Testis (tissue), 3 donors: ENCODE results near the gene LSP1. TPM values are rescaled to one million over a fixed set of nuclear protein-coding genes. Genes with fewer than 3 reads are reported as not detected.

Experiments
- DNase-seq: peaks from one replicate; pipeline ENCODE4 v3.0.0-alpha.2; 2019
- H3K27ac ChIP-seq, 2 donors: fragments of 200-600 bp; sonication (generic); one replicate each; pipeline ENCODE4 v1.5.1; 2019
- H3K27me3 ChIP-seq: fragments of 200-600 bp; sonication (generic); one replicate; pipeline ENCODE4 v1.5.1; 2019
- H3K36me3 ChIP-seq: fragments of 200-600 bp; sonication (generic); one replicate; pipeline ENCODE4 v1.5.1; 2017; ENCODE audit warnings: low read depth; ENCODE audit errors: missing control alignments
- H3K4me1 ChIP-seq: fragments of 200-600 bp; sonication (generic); one replicate; pipeline ENCODE4 v1.5.1; 2019
- H3K4me3 ChIP-seq, 2 donors: fragments of 200-600 bp; sonication (generic); one replicate each; pipeline ENCODE4 v1.5.1; 2017 to 2019
- H3K9me3 ChIP-seq: fragments of 200-600 bp; sonication (generic); one replicate; pipeline ENCODE4 v1.5.1; 2017
- POLR2A ChIP-seq: fragments of 450-650 bp; IDR thresholded peaks from one replicate; pipeline ENCODE4 v1.6.1; 2017; ENCODE audit warnings: antibody characterized with exemption, mild to moderate bottlenecking, moderate library complexity
- WGBS, 2 donors: methylation state at CpG; one replicate each; pipeline ENCODE4 v1.1.5; 2018; 5-methylcytosine and 5-hydroxymethylcytosine counted together
- intact Hi-C: fragments of 100-400 bp; cut with DNase I; formaldehyde crosslinking; loops from one replicate; pipeline ENCODE4 v1.15.1; 2023; ENCODE audit warnings: low total_unique reads
- polyA plus RNA-seq: library from polyadenylated mRNA; stranded (reverse); fragments of 350-450 nt; fragmentation: Illumina TruSeq; extraction: RNeasy Lipid Tissue Mini Kit (QIAGEN cat#74804); gene quantifications from one replicate; pipeline ENCODE4 v1.2.3, GENCODE V29; 2014; ENCODE audit warnings: low read depth, low replicate concordance; ENCODE audit not compliant: insufficient read depth
- total RNA-seq, 2 donors: library from RNA; depleted of rRNA; stranded (reverse); fragments of >200 nt; gene quantifications; one replicate each; pipeline ENCODE4 v1.2.3, GENCODE V29; 2016
- TF ChIP-seq, protein P1 (sequence below), 3 experiments: fragments of 450-650 bp in 2 of 3; fragments of 200-600 bp in 1 of 3; sonication (generic) in 1 of 3; IDR thresholded peaks; one replicate each; pipeline ENCODE4 v1.5.1; 2016 to 2019; ENCODE audit warnings: antibody characterized with exemption in 3 of 3, mild to moderate bottlenecking in 2 of 3, moderate library complexity in 1 of 3

The LSP1 gene
- total and polyA plus RNA-seq, 3 donors from 2014 or later, result 13.0 to 50.1 (median 19.9) TPM

DNA sequence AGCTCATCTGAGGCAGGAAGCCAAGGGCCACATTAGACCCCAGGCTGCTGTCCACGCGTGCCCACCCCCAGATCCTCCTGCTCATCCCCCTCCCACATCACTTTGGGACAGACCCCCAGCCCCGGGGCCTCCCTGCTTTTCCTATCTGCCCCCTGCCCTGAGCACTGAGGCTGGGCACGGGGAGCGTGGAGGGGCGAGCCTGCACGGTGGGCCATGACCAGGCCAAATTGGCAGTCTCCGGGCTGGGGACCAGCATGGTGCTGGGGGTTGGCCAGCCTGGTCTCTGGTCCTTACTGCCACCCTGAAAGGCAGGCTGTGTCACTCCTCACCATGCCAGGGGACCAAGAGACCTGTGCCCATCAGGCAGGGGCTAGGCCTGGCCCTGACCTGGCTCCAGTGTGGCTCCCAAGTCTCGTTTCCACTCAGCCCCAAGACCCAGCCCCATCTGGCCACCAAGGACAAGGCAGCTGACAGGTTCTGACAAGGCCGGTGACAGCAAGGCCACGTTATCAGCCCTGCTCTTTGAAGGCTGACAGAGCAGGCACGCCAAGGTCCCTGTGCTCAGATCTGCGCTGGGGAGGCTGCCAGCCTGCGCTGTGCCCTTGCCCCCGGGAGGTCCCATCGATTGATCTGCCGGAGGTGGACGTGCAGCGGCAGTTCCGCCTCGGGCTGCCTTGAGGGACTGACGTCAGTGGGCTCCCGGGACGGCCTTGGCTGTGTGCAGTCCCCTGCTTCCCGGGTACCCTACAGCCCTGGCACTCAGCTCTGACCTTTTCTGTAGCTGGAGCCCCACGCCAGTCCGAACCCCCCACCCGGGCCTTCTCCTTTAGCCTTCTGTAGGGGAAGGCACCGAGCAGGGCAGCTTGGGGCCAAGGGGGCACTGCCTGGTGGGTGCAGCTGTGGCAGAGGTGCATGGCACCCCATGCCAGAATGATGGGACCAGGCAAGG lies 10.5 kb upstream of the LSP1 start:
- no peak overlapping the region for H3K4me3 ChIP-seq
- H3K27ac ChIP-seq, result peak overlapping the region in 1 of 2 donors; percentile 50
- intact Hi-C loops, result no loop called here
- H3K36me3 ChIP-seq, result no peaks in the 10 kb centered on the region
- H3K27me3 ChIP-seq, result no peaks in the 10 kb centered on the region
- peaks cover 35% of the 10 kb centered on the region for H3K4me1 ChIP-seq
- 59 to 82% methylated on average over 27 to 29 of the region's 29 CpGs for WGBS, 2 donors
- H3K9me3 ChIP-seq, result no peaks in the 10 kb centered on the region
- TF ChIP-seq, protein P1, sequence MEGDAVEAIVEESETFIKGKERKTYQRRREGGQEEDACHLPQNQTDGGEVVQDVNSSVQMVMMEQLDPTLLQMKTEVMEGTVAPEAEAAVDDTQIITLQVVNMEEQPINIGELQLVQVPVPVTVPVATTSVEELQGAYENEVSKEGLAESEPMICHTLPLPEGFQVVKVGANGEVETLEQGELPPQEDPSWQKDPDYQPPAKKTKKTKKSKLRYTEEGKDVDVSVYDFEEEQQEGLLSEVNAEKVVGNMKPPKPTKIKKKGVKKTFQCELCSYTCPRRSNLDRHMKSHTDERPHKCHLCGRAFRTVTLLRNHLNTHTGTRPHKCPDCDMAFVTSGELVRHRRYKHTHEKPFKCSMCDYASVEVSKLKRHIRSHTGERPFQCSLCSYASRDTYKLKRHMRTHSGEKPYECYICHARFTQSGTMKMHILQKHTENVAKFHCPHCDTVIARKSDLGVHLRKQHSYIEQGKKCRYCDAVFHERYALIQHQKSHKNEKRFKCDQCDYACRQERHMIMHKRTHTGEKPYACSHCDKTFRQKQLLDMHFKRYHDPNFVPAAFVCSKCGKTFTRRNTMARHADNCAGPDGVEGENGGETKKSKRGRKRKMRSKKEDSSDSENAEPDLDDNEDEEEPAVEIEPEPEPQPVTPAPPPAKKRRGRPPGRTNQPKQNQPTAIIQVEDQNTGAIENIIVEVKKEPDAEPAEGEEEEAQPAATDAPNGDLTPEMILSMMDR (IDR thresholded peaks at IDR 0.05), result no peak
- TF ChIP-seq POLR2A, result no peak
- peak; percentile 62 for DNase-seq

DNA sequence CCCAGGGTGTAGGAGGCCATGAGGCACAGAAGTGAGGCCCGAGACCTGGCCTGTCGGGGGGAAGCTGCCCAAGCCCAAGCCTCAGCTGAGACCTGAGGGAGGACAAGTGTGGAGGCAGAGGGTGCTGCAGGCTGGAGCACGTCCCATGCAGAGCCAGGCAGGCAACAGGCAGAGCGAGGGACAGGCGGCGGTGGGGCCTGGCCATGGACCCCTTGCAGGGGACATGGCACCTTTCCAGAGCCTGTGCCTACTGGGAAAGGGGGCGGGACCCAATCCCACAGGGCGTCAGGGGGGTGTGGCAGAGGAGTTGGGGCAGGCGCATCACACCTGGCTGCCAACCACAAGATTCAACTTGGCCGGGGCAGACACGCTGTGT lies 9.8 kb upstream of the LSP1 start:
- peak overlapping the region in 1 of 2 donors; percentile 50 for H3K27ac ChIP-seq
- H3K4me1 ChIP-seq, result peaks cover 41% of the 10 kb centered on the region
- intact Hi-C loops, result no loop called here
- DNase-seq, result no peak
- no peak overlapping the region for H3K4me3 ChIP-seq
- H3K27me3 ChIP-seq, result no peaks in the 10 kb centered on the region
- 61 to 79% methylated on average over 5 to 11 of the region's 11 CpGs for WGBS, 2 donors
- no peaks in the 10 kb centered on the region for H3K36me3 ChIP-seq
- H3K9me3 ChIP-seq, result no peaks in the 10 kb centered on the region
- TF ChIP-seq POLR2A, result no peak
- TF ChIP-seq, protein P1 (IDR thresholded peaks at IDR 0.05), result no peak

DNA sequence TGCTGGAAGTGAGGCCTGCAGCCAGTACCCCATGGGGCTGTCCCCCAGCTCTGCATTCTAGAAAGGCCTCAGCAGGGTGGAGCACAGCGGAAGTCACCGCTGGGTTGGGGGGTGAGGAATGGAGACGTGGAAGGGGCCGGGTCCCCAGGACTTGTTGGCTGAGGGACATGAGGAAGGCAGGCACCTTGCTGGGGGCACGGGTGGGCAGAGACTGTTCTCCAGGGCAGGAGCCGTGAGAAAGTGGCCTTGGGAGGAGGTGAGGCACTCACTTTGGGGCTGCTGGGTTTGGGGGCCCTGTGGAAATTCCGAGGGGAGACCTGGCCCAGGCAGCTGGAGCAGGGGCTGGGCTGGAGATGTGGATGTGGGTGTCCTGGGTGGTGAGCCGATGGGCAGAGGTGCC lies 9.1 kb upstream of the LSP1 start:
- no peaks in the 10 kb centered on the region for H3K27me3 ChIP-seq
- H3K4me3 ChIP-seq, result no peak overlapping the region
- no peaks in the 10 kb centered on the region for H3K36me3 ChIP-seq
- DNase-seq, result no peak
- intact Hi-C loops, result no loop called here
- peak overlapping the region in 1 of 2 donors; percentile 74 for H3K27ac ChIP-seq
- TF ChIP-seq, protein P1 (IDR thresholded peaks at IDR 0.05), result no peak
- TF ChIP-seq POLR2A, result no peak
- WGBS, 2 donors, result 79 to 89% methylated on average over 8 of the region's 8 CpGs
- no peaks in the 10 kb centered on the region for H3K9me3 ChIP-seq
- H3K4me1 ChIP-seq, result peaks cover 49% of the 10 kb centered on the region

DNA sequence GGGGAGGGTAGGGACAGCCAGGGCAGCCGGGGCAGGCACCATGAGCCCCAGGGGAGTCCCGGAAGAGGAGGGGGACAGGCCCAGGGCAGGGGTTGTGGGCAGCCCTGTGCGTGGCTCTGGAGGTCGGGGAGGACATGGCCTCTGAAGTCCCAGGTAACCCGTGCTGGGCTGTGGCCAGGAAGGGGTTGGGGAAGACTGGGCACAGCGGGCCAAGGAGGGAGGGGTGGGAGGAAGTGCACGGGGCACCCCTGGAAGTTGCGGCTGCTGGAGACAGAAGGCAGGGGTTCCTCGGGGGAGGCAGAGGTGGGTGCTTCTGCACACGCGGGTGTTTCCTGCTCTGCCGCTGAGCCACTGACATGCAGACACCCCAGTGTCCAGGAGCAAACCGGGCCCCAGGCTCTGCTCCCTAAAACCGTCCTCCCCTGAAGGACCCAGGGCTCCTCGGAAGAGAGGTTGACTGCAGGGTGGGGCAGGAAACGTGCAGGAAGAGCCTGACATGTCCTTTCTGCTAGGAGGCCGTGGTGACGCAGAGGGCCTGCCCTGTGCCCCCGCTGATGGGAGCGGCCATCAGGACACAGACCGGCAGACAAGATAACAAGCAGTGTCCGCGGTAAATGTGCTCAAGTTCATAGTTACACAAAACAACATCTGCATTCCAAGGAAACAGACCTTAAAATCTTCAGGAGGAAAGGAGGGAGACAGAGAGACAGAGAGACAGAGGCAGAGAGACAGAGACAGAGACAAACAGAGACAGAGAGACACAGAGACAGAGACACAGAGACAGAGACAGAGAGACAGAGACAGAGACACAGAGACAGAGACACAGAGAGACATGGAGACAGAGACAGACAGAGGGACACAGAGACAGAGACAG lies 8.4 kb upstream of the LSP1 start:
- no peak for TF ChIP-seq POLR2A
- TF ChIP-seq, protein P1 (IDR thresholded peaks at IDR 0.05), result no peak
- WGBS, 2 donors, result 43 to 57% methylated on average over 14 to 23 of the region's 23 CpGs
- Histone ChIP-seq H3K9me3 (no peaks in the 10 kb centered on the region), H3K36me3 (no peaks in the 10 kb centered on the region), H3K4me3 (no peak overlapping the region), H3K27ac (peak overlapping the region; percentile 9 to 74), H3K27me3 (no peaks in the 10 kb centered on the region), H3K4me1 (peaks cover 49% of the 10 kb centered on the region)
- intact Hi-C loops, result loop anchor here (5.0 kb wide), 1 partner anchor 43 kb away; no protein-coding TSS in a partner anchor
- peak; percentile 68 for DNase-seq
